NCI-H748 (cell line): ENCODE measurements around the gene PCDHGA4.
"Not testable (repeated sequence)": the region's sequence is repeated elsewhere in the genome, so short reads cannot be mapped to it uniquely, and the experiment has no call there.

ENCODE experiments used
- DNase-seq: peaks from one replicate; lab custom pipeline; 2025; ENCODE audit not compliant: unreplicated experiment; lab: John Stamatoyannopoulos, UW

PCDHGA4 gene

GRCh38 chr5:141346017-141346416 lies 8.8 kb upstream of the PCDHGA4 start:
- DNase-seq = not testable (repeated sequence)

GRCh38 chr5:141349917-141350619 lies 4.8 kb upstream of the PCDHGA4 start, which contains the start of gene PCDHGB1:
TSS of gene PCDHGB1 (plus strand) at chr5:141350099. CDS start at chr5:141350261, 162 bp downstream.
- DNase-seq = peak; percentile 93

GRCh38 chr5:141351591-141351990 lies 3.2 kb upstream of the PCDHGA4 start:
- DNase-seq = no peak

GRCh38 chr5:141355641-141356040 lies 820 bp downstream of the PCDHGA4 start:
- no peak for DNase-seq

GRCh38 chr5:141356133-141356532 lies 1.3 kb downstream of the PCDHGA4 start:
- no peak for DNase-seq

GRCh38 chr5:141356950-141357349 lies 2.1 kb downstream of the PCDHGA4 start:
- no peak for DNase-seq

GRCh38 chr5:141359790-141360426 lies 5.1 kb downstream of the PCDHGA4 start, which contains the start of gene PCDHGB2:
TSS of gene PCDHGB2 (plus strand) at chr5:141359994. CDS start at chr5:141360136, 142 bp downstream.
- DNase-seq = no peak

GRCh38 chr5:141360685-141361084 lies 5.9 kb downstream of the PCDHGA4 start:
- DNase-seq = no peak

- no peak for DNase-seq
Observed at GRCh38 chr5:141362719-141363118, 7.9 kb downstream of the PCDHGA4 start.

GRCh38 chr5:141363952-141364660 lies 9.3 kb downstream of the PCDHGA4 start, which contains the start of gene PCDHGA5:
TSS of gene PCDHGA5 (plus strand) at chr5:141364162. CDS start at chr5:141364331, 169 bp downstream.
- no peak for DNase-seq

GRCh38 chr5:141366016-141366896 lies 11.4 kb downstream of the PCDHGA4 start:
- DNase-seq = no peak

GRCh38 chr5:141369994-141370848 lies 15.4 kb downstream of the PCDHGA4 start, which contains the start of gene PCDHGB3:
TSS of gene PCDHGB3 (plus strand) at chr5:141370242. CDS start at chr5:141370395, 153 bp downstream.
- no peak for DNase-seq

GRCh38 chr5:141371572-141372475 lies 17.0 kb downstream of the PCDHGA4 start:
- DNase-seq = no peak

GRCh38 chr5:141373673-141374317 lies 19.0 kb downstream of the PCDHGA4 start, which contains the start of gene PCDHGA6:
TSS of gene PCDHGA6 (plus strand) at chr5:141373891. CDS start at chr5:141374084, 193 bp downstream.
- DNase-seq = no peak

GRCh38 chr5:141374627-141375026 lies 19.8 kb downstream of the PCDHGA4 start:
- no peak for DNase-seq

GRCh38 chr5:141375444-141376155 lies 20.8 kb downstream of the PCDHGA4 start:
- DNase-seq = not testable (repeated sequence)
